Activated CD8-positive, alpha-beta T cell treated with anti-CD3 and anti-CD28 coated beads for 36 hours (primary cell): ENCODE measurements around the gene MOB3A. TPM values are rescaled to one million over a fixed set of nuclear protein-coding genes. Genes with fewer than 3 reads are reported as not detected.
A peak's percentile ranks its signal among the peaks of the same experiment; 100 is the strongest.

Experiments
- ATAC-seq: fragments of 200-7000 bp; cut with Tn5 transposase; one replicate; pipeline ENCODE4 v1.10.0; 2021; ENCODE audit warnings: mild to moderate bottlenecking, moderate library complexity
- CTCF ChIA-PET: fragments of 350-600 bp; sonication (Branson Sonifier 250); formaldehyde crosslinking; loops from one replicate; lab custom pipeline; 2021; ENCODE audit warnings: antibody characterized with exemption; lab: Charles Lee
- POLR2A ChIA-PET: fragments of 350-600 bp; sonication (Branson Sonifier 250); formaldehyde crosslinking; loops from one replicate; lab custom pipeline; 2021; ENCODE audit warnings: antibody characterized with exemption; lab: Charles Lee
- DNase-seq: peaks from one replicate; pipeline ENCODE4 v3.0.0-alpha.2; 2020
- H3K27ac Mint-ChIP-seq: one replicate; pipeline ENCODE4 v1.8.0; 2021; ENCODE audit warnings: mild to moderate bottlenecking, mixed read lengths
- H3K27me3 Mint-ChIP-seq: one replicate; pipeline ENCODE4 v1.8.0; 2021; ENCODE audit warnings: mixed read lengths
- H3K36me3 Mint-ChIP-seq: one replicate; pipeline ENCODE4 v1.8.0; 2021; ENCODE audit warnings: low read depth, mixed read lengths
- H3K4me1 Mint-ChIP-seq: one replicate; pipeline ENCODE4 v1.8.0; 2021; ENCODE audit warnings: low read depth, mixed read lengths
- H3K4me3 Mint-ChIP-seq: one replicate; pipeline ENCODE4 v1.8.0; 2021; ENCODE audit warnings: mild to moderate bottlenecking, moderate library complexity, mixed read lengths
- H3K9me3 Mint-ChIP-seq: one replicate; pipeline ENCODE4 v1.8.0; 2021; ENCODE audit warnings: mixed read lengths
- intact Hi-C: fragments of 100-400 bp; cut with micrococcal nuclease; formaldehyde crosslinking; loops from one replicate; pipeline ENCODE4 v1.10.0; 2022
- total RNA-seq, 2 experiments: library from RNA; stranded (reverse); gene quantifications; one replicate each; pipeline ENCODE4 v1.2.3, GENCODE V29; 2021
- TF ChIP-seq, protein P1 (sequence below): fragments of 200-600 bp; IDR thresholded peaks from one replicate; pipeline ENCODE4 v1.8.0; 2022; ENCODE audit warnings: antibody characterized with exemption, mild to moderate bottlenecking

MOB3A gene
- total RNA-seq, 2 experiments from 2014 or later: 175 to 185 TPM

GRCh38 chr19:2126879-2127518 lies 30.9 kb upstream of the MOB3A start:
- no peak for DNase-seq
- Mint-ChIP-seq H3K36me3 (peaks cover 14% of the 10 kb centered on the region), H3K9me3 (no peaks in the 10 kb centered on the region), H3K27me3 (no peaks in the 10 kb centered on the region), H3K27ac (no peak overlapping the region), H3K4me1 (no peaks in the 10 kb centered on the region), H3K4me3 (no peak overlapping the region)
- intact Hi-C loops: no loop called here
- POLR2A ChIA-PET: interaction anchor here (0.7 kb wide), 1 partner anchor 40 kb away, joined by 3 read pairs; no protein-coding TSS in a partner anchor
- CTCF ChIA-PET: no interaction called here
- TF ChIP-seq, protein P1, sequence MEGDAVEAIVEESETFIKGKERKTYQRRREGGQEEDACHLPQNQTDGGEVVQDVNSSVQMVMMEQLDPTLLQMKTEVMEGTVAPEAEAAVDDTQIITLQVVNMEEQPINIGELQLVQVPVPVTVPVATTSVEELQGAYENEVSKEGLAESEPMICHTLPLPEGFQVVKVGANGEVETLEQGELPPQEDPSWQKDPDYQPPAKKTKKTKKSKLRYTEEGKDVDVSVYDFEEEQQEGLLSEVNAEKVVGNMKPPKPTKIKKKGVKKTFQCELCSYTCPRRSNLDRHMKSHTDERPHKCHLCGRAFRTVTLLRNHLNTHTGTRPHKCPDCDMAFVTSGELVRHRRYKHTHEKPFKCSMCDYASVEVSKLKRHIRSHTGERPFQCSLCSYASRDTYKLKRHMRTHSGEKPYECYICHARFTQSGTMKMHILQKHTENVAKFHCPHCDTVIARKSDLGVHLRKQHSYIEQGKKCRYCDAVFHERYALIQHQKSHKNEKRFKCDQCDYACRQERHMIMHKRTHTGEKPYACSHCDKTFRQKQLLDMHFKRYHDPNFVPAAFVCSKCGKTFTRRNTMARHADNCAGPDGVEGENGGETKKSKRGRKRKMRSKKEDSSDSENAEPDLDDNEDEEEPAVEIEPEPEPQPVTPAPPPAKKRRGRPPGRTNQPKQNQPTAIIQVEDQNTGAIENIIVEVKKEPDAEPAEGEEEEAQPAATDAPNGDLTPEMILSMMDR: no peak
- ATAC-seq: no peak

- ATAC-seq: no peak
- no peaks in the 10 kb centered on the region for H3K9me3 Mint-ChIP-seq
- CTCF ChIA-PET: interaction anchor here (1.3 kb wide), 1 partner anchor 101 kb away, joined by 3 read pairs; no protein-coding TSS in a partner anchor
- intact Hi-C loops: no loop called here
- no peak overlapping the region for H3K4me3 Mint-ChIP-seq
- POLR2A ChIA-PET: interaction anchor here (1.1 to 1.9 kb wide), 3 partner anchors 11 to 112 kb away, joined by 3 to 5 read pairs (median 3); no protein-coding TSS in a partner anchor
- H3K36me3 Mint-ChIP-seq: peaks cover 20% of the 10 kb centered on the region
- H3K4me1 Mint-ChIP-seq: no peaks in the 10 kb centered on the region
- no peaks in the 10 kb centered on the region for H3K27me3 Mint-ChIP-seq
- peak; percentile 21 for DNase-seq
- TF ChIP-seq, protein P1: no peak
- no peak overlapping the region for H3K27ac Mint-ChIP-seq
Observed at GRCh38 chr19:2123682-2124387, 27.7 kb upstream of the MOB3A start.

- Mint-ChIP-seq H3K36me3 (peaks cover 28% of the 10 kb centered on the region), H3K9me3 (no peaks in the 10 kb centered on the region), H3K27ac (no peak overlapping the region), H3K4me3 (no peak overlapping the region), H3K27me3 (no peaks in the 10 kb centered on the region), H3K4me1 (no peaks in the 10 kb centered on the region)
- TF ChIP-seq, protein P1: no peak
- ChIA-PET CTCF (interaction anchor here (1.3 kb wide), 1 partner anchor 100 kb away, joined by 3 read pairs; no protein-coding TSS in a partner anchor), POLR2A (interaction anchor here (1.1 to 1.9 kb wide), 3 partner anchors 10 to 113 kb away, joined by 3 to 5 read pairs (median 3); no protein-coding TSS in a partner anchor)
- DNase-seq (no peak), ATAC-seq (no peak)
- intact Hi-C loops: no loop called here
Observed at GRCh38 chr19:2122982-2123381, 26.9 kb upstream of the MOB3A start.

DNA sequence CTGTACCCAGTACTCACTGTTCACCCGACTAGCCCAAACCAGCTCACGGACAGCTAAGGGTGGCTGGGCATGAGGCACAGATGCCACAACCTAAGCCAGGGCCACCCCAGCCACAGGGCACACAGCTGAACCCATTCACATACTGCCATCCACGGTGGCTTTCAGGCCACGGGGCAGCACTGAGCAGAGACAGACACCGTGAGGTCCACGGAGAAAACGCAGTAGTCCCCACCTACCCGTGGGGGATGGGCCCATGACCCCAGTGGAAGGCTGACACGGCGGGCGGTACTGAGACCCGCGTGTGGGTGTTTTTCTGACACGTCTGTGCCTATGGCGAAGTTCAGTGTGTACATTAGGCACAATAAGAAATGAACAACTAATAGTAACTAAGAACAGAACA lies 26.1 kb upstream of the MOB3A start:
- Mint-ChIP-seq H3K36me3 (peaks cover 29% of the 10 kb centered on the region), H3K27ac (no peak overlapping the region), H3K4me1 (no peaks in the 10 kb centered on the region), H3K9me3 (no peaks in the 10 kb centered on the region), H3K27me3 (no peaks in the 10 kb centered on the region), H3K4me3 (no peak overlapping the region)
- POLR2A ChIA-PET: no interaction called here
- ATAC-seq (no peak), DNase-seq (no peak)
- intact Hi-C loops: no loop called here
- TF ChIP-seq, protein P1: no peak
- CTCF ChIA-PET: no interaction called here
